NB4 (cell line): ENCODE measurements around the gene SAC3D1.

Experiments used
- MAX ChIP-seq: IDR thresholded peaks from 2 replicates; pipeline ENCODE4 v1.6.1; 2011; ENCODE audit warnings: low read depth, low read length
- POLR2A ChIP-seq: IDR thresholded peaks from 2 replicates; pipeline ENCODE4 v1.6.1; 2011; ENCODE audit warnings: mild to moderate bottlenecking; ENCODE audit not compliant: insufficient read length; ENCODE audit errors: extremely low read depth
- TF ChIP-seq, protein P1 (sequence below): IDR thresholded peaks from one replicate; pipeline ENCODE4 v1.5.1; 2012; ENCODE audit warnings: low read depth, low read length

- TF ChIP-seq, protein P1, sequence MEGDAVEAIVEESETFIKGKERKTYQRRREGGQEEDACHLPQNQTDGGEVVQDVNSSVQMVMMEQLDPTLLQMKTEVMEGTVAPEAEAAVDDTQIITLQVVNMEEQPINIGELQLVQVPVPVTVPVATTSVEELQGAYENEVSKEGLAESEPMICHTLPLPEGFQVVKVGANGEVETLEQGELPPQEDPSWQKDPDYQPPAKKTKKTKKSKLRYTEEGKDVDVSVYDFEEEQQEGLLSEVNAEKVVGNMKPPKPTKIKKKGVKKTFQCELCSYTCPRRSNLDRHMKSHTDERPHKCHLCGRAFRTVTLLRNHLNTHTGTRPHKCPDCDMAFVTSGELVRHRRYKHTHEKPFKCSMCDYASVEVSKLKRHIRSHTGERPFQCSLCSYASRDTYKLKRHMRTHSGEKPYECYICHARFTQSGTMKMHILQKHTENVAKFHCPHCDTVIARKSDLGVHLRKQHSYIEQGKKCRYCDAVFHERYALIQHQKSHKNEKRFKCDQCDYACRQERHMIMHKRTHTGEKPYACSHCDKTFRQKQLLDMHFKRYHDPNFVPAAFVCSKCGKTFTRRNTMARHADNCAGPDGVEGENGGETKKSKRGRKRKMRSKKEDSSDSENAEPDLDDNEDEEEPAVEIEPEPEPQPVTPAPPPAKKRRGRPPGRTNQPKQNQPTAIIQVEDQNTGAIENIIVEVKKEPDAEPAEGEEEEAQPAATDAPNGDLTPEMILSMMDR = no peak
- TF ChIP-seq POLR2A = no peak
- no peak for TF ChIP-seq MAX
Observed at GRCh38 chr11:65065851-65066250, 24.8 kb downstream of the SAC3D1 start.
